DMS79 treated with DMSO at 0.1 percent for 48 hours (cell line): Measurements from ENCODE around the gene CHMP4A.
A peak's percentile ranks its signal among the peaks of the same experiment; 100 is the strongest.

Source experiments
- DNase-seq: peaks from one replicate; lab custom pipeline; 2025; lab: John Stamatoyannopoulos, UW

CHMP4A gene

GRCh38 chr14:24177041-24177825 lies 36.1 kb downstream of the CHMP4A start:
- no peak for DNase-seq

GRCh38 chr14:24176599-24176998 lies 36.7 kb downstream of the CHMP4A start:
- no peak for DNase-seq

- peak; percentile 36 for DNase-seq
Observed at GRCh38 chr14:24172871-24173281, 40.4 kb downstream of the CHMP4A start.

GRCh38 chr14:24172261-24172860 lies 40.9 kb downstream of the CHMP4A start:
- peak; percentile 48 for DNase-seq

- DNase-seq: peak; percentile 100
Observed at GRCh38 chr14:24171422-24172260, 41.6 kb downstream of the CHMP4A start, which contains the start of gene REC8. Gene REC8 (plus strand): TSS chr14:24172080. CDS start chr14:24172553, 473 bp downstream.

- no peak for DNase-seq
Observed at GRCh38 chr14:24167469-24168114, 45.7 kb downstream of the CHMP4A start.

GRCh38 chr14:24165785-24166184 lies 47.5 kb downstream of the CHMP4A start:
- DNase-seq: no peak

GRCh38 chr14:24164518-24164991 lies 48.7 kb downstream of the CHMP4A start:
- DNase-seq: no peak

GRCh38 chr14:24162093-24162492 lies 51.2 kb downstream of the CHMP4A start:
- DNase-seq: no peak

GRCh38 chr14:24160850-24161804 lies 52.2 kb downstream of the CHMP4A start, which contains the start of gene IRF9:
Gene IRF9 (plus strand): TSS chr14:24161265. CDS start chr14:24162145, 880 bp downstream.
- peak; percentile 99 for DNase-seq

GRCh38 chr14:24160499-24160849 lies 52.8 kb downstream of the CHMP4A start:
- DNase-seq: no peak

GRCh38 chr14:24159777-24160498 lies 53.4 kb downstream of the CHMP4A start:
- DNase-seq: no peak
